ENCODE data around the gene CADPS2.

Gene CADPS2

DNA sequence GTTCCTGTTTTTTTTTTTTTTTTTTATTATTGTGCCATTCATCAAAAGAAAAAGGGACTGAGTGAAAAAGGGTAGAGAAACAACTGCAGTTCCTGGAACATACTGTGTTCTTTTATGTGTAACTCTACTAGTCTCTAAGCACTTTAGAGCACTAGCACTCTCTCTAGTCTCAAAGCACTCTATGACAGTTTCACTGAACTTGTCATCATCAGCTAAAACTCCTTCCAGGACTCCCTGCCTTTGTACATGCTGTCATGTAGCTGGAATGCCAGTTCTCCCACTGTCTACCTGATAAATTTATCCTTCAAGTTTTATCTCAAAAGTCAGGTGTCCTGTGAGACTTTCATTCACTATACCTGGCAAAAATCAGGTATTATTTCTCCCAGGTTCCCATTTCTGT, 333.5 kb downstream of the CADPS2 start:
- no peak for DNase-seq (ENCODE audit: low read depth, low spot score)
- H3K27ac ChIP-seq = no peak overlapping the region

DNA sequence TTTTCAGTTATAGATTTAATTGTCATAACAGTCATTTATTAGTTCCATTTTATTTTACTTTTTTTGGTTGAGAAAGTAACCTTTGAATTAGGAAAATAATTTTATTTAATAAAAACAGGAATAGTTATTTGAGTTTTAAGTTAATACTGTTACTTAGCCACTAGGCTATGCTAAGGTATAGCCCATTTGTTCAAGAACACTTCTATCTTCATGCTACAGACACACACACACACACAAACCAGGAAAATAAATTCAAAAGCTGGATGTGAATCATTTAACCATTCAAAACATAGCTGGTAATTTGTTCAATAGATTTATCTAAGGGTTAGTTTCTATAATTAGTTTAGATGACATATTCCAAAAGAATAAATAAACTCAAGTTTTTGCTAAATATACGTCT, 335.7 kb downstream of the CADPS2 start:
- DNase-seq (ENCODE audit: low read depth, low spot score) = no peak

DNA sequence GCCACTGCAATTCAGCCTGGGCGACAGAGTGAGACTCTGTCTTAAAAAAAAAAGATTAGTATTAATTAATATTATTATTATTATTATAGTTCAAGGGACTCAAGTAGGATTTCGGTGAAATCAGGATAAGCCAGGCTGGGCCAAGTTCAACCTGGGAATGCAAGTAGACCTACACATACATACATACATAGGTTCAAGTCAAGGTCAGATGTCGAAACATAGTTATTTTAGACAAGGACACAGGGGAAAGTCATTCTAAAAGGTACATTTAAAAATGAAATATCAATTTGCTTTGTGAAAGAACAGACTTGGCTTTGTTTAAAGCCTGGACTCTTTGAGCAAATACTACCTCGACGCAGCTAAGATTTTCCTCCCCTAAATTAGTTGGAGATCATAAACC, 336.7 kb downstream of the CADPS2 start:
- H3K27ac ChIP-seq = no peak overlapping the region
- DNase-seq (ENCODE audit: low read depth, low spot score) = no peak

More for the DNA sequence above, 335.7 kb downstream of the CADPS2 start:
- H3K27ac ChIP-seq = no peak overlapping the region

DNA sequence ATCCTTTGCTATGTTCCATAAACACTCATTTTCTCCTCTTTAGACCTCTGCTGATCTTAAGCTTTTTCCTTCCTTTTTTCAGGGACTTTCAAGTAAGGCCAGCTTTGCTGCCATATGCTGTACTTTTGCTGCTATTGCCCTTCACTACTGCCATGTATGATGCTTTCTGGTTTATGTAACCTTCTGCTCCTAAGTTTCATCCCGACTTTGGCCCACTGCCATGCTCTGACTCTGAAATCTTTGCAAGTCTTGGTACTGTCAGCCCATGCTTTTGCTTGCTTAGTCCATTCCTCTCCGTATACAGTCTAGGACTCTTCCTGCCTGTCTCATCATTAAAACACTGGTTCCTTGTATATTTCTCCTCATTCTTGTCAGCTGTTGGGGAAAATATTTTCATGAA, 339.8 kb downstream of the CADPS2 start:
- H3K27ac ChIP-seq = no peak overlapping the region
- no peak for DNase-seq (ENCODE audit: low read depth, low spot score)

DNA sequence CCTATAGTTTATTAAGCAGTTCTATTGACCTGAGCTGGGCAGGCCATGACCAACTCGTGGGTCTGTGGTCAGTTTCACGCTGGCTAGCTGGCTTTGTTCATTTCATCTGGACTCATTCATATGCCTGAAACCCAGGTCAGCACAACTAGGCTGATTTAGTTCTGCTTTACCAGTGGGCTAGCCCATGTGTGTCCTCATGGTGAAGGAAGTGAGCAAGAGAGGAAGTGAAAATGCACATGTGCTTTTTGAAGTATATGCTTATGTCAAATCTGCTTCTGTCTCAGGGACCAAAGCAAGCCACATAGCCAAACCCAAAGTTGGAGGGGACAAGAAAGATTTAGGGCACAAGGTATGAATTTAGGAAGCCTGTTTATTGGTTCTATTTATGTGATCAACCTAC, 341.8 kb downstream of the CADPS2 start:
- H3K27ac ChIP-seq = no peak overlapping the region
- no peak for DNase-seq (ENCODE audit: low read depth, low spot score)

DNA sequence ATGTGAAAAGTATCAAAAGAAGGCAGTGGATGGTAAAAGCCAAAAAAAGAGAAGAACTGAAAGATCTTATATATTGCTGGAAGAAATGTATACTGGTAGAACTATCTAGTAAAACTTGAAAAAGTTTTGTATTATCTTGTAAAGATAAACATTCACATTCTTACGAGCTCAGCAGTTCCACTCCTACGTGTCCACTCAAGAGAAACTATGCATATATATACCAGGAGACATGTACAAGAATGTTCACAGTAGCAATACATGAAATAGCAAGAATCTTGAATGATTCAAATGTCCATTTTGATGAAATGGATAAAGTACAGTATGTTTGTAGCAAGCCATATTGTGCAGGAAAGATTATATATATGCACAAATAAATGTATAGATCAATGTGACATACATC, 342.4 kb downstream of the CADPS2 start:
- H3K27ac ChIP-seq = no peak overlapping the region

DNA sequence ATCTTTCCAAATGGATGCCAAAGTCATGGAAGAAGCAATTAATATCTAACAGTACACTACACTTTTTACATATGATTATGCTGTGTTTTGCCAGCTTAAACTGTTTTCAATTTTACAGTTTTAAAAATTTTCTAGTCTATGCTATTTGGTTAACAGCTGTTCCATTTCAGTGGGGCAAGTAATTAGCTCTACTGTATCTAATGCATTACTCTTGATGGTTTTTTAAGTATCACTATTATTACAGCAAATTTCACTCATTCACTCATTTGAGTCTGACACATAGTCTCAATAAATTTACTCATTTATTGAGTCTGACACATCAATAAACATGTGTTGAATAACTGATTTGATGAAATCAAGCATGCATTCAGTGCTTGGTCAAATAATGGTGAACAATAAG, 343.1 kb downstream of the CADPS2 start:
- DNase-seq (ENCODE audit: low read depth, low spot score) = no peak
- H3K27ac ChIP-seq = no peak overlapping the region

More for the DNA sequence above, 342.4 kb downstream of the CADPS2 start:
- DNase-seq (ENCODE audit: low read depth, low spot score) = no peak

DNA sequence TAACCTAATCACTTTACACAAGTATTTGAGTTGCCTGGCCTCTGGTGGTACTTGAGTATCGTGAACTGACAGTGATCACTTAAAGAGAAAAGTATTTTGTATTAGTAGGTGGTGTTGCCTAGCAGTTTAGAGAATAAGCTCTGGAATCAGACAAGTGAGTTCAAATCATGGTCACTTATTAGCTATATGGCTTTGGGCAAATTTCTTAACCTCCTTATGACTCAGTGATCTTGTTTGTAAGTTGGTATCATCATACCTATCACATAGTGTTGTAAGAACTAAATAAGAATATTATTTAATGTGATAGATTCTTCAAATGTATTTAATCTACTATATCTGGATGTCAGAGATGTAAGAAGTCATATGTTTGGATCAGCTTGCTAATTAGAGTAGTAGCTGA, 351.2 kb downstream of the CADPS2 start:
- DNase-seq (ENCODE audit: low read depth, low spot score) = peak; percentile 31

DNA sequence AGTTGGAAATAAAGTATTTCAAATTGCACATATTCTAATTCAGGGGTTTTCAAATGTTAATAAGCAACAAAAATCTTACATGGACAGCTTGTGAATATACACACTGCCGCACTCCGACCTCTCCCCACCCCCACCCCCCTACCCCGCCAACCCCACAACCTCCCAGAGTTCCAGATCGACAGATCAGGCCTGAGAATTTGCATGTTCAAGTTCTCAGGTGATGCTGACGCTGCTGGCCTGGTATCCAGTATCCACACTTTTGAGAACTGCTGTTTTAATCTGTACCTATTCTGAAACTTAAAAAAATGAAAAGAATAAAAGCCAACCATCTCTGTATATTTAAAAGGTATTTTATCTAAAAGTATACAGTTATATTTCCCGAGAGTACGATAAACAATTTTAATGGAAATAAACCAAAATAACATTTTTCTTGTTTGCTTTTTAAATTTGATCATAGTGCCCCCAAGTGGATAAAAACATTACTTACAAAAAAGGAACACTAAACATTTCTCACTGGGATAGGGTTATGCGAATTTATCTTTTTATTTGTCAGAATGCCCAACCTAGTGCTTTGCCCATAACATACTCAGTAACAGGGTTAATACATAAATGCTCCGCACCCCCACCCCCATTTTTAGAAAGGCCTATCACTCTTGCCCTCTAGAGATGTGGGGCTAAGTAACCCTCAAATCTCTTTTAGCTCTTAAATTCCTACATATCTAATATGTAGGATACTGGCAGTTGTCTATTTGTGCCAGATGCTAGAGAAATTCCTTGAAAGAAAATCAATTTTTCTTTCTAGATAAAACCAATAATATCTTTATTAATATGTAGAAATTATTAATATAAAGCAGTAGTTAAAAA, 353.6 kb downstream of the CADPS2 start:
- no peak overlapping the region for H3K27ac ChIP-seq
- DNase-seq (ENCODE audit: low read depth, low spot score) = no peak

More for the DNA sequence above, 351.2 kb downstream of the CADPS2 start:
- no peak overlapping the region for H3K27ac ChIP-seq

DNA sequence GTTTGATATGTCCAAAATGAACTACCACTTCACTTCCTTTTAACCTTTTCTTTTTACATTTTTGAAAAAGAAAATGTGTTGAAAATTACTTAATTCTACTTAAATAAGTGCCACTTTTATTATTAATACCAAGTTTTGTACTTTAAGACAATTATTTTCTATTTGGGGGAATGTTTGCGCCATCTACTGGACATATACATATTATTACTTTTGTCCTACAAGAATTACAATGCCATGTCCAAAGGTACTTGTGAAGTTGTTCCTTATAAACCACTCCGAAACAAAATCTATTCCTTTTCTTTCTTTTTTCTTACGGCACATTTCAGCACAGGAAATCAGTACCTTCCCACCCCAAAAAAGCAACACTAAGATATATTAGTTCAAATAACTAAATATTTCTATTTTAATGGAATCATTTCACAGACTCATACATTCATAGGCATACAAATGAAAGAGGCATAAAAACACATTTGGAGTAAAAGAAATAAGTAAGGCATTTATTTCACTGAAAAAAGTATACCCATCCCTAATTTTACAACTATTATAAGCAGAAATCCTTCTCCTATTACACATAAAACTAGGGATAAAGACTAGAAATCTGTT, 357.3 kb downstream of the CADPS2 start:
- no peak overlapping the region for H3K27ac ChIP-seq
- DNase-seq (ENCODE audit: low read depth, low spot score) = no peak

DNA sequence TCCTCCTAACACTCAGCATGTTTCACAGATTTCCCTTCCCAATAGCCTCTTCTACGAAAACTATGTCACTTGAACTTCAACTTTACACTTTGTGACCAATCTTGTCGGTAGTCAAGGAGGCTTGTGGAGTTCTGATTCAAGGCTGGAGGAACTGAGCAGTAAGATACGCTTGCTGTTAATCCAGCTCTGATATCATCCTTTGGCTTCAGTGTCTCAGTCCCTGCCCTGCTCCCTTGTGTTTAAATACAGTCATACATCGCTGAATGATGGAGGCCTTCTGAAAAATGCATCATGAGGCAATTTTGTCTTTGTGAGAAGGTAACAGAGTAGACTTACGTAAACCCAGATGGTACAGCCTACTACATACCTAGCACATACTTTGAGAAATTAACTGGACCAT, 360.9 kb downstream of the CADPS2 start:
- H3K27ac ChIP-seq = no peak overlapping the region
- no peak for DNase-seq (ENCODE audit: low read depth, low spot score)

DNA sequence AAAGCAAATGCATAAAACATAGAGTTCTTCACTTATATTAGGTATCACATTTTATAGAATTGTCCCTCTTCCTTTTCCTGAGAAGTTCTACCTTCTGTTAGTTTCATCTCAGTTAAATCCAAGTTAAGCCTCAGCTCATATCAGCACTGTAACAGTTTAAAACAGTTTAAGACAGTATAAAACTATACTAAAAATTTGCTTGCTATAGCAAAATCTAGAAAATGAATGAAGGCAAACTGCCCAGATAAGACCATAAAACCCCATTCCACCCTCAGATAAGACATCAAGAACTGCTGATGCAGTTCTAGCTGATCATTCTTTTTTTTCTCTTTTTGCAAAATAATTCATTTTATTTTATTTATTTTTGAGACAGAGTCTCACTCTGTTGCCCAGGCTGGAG, 364.5 kb downstream of the CADPS2 start:
- DNase-seq (ENCODE audit: low read depth, low spot score) = no peak
- no peak overlapping the region for H3K27ac ChIP-seq

DNA sequence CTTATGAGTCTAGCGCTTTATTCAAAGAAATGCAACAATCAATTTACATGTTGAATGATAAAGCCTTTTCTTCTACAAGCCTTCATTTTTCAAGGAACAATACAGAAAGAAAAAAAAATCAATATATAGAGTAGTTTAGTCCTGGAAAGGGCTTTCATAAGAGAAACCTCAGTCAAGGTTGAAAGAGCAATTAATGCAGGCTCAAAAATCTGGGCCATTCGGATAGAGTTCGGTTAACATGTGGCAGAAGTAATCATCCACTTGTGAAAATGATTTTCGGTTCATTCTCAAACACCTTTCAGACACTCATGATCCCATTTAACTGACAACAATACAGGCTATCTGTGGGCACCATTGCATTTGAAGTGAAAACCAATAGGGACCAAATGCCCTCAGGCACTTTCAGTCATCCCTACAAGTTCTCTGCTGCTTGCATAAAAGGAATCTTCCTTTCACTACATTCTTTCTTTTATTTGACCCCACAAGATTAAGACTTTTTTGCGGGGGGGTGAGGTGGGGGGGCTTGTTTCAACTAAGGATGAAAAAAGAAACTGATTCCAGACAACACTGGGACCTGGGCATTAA, 365.2 kb downstream of the CADPS2 start:
- H3K27ac ChIP-seq = no peak overlapping the region
- DNase-seq (ENCODE audit: low read depth, low spot score) = no peak

DNA sequence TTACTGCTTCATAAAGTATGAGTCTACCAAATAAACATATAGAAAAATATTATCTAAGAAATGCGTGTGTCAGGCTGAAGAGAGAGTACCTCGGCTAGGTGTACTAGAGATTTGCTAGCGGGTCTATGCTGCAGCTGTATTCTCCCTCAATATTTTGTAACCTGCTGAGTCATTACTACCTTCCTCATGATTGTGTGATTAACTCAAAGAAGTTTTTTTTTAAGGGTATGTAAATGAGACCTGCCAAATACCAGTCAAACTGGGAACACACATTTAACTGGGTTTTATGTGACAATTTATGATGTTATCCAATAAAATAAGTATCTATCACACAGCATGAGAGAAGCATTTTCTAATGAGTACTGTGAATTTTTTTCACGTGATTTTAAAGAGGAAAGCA, 367.8 kb downstream of the CADPS2 start:
- H3K27ac ChIP-seq = no peak overlapping the region
- peak; percentile 6 for DNase-seq (ENCODE audit: low read depth, low spot score)

DNA sequence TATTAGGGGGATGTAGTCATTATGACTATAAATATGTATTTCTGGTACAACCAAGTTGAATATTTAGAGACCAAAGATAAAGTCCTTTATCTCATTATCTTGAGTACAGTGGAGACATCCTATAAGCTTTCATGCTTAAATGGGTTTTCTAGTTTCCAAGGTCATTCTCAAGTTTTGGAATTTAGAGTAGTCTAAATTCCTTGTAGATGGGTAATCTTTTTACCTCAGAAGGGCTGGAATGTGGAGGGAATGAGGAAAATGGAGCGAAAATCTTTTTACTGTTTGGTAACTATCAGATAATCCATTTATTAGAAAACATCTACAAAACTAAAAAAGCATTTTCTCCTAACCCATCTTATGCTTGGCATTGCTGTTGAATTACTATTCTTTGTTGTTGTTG, 368.7 kb downstream of the CADPS2 start:
- no peak overlapping the region for H3K27ac ChIP-seq
- no peak for DNase-seq (ENCODE audit: low read depth, low spot score)

DNA sequence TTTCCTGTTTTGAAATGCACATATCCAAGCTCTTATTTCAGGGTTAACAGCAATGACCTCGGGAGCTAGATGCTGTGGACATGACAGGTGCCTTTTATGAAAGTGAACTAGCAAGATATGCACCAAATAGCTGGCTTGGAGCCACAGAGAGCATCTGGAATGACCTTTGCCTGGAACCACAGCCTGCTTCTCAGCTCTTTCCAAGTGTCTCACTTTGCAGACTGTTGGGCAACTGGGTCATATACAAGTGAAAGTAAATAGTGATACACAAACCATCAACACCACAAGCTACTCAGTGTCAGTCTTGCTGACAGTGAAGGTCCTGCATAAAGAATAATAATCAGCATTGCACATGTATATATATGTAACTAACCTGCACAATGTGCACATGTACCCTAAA, 370.9 kb downstream of the CADPS2 start:
- no peak overlapping the region for H3K27ac ChIP-seq
- DNase-seq (ENCODE audit: low read depth, low spot score) = no peak

DNA sequence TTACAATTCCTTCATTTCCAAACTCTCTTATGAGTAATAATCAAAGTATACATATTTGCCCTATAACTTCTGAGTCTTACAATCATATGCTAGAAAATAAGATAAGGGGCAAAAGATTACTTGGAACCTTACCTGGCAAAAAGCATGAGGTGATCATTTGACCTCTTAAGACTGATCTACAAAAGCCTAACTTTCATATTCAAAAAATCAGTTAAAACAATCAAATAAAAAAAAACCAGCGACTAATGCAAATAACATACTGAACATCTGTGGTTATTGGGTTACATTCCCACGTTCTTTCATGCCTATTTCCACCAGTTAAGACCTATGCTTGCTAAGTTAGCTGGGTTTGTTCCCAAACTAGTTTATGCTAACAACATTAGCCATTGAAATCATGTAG, 375.0 kb downstream of the CADPS2 start:
- H3K27ac ChIP-seq = no peak overlapping the region
- DNase-seq (ENCODE audit: low read depth, low spot score) = no peak

DNA sequence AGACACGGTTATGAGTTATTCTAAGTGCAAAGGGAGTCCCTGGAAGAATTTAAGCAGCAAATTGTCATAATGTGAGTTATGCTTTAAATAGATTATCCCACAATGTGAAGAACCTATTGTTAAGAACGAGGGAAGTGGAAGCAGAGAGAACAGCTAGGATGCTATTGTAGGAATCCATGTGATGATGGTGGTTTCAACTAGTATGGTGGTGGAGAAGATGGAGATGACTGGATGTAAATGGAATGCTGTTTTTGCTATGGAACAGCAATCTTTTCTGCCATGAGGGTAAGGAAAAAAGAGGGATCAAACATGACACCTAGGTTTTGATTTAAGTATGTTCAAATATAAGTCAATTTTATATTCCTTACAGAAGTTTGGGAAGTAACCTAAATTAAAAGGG, 378.7 kb downstream of the CADPS2 start:
- no peak for DNase-seq (ENCODE audit: low read depth, low spot score)
- no peak overlapping the region for H3K27ac ChIP-seq

DNA sequence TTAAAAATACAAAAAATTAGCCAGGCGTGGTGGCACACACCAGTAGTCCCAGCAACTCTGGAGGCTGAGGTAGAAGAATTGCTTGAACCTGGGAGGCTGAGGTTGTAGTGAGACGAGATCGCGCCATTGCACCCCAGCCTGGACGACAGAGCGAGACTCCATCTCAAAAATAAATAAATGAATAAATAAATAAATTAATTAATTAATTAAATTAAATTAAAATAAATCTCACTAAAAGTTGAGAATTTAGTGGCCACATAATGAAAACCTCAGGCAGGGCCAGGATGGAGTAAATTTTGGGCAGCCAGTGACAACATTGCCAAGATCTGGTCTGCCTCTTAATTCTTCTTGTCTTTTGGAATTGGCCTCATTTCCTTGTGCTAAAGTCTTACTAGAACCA, 394.3 kb downstream of the CADPS2 start:
- no peak overlapping the region for H3K27ac ChIP-seq
- DNase-seq (ENCODE audit: low read depth, low spot score) = no peak

DNA sequence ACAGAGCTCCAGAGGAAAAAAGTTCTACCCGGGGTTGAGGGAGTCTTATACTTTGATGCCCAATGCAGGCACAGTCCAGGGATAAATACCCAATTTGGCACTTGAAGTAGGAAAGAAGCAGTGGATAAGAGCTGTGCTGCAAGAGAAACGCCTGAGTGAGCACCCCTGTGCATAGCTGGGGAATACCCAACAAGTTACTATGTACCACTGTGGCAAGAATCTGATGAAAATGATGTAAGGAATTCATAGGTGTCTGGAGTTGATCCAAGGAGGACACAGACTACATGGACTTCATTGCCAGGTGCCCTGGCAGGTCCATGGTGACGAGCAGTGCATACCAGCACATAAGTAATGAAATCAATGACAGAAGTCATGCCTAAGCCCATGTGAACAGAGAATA, 398.0 kb downstream of the CADPS2 start:
- DNase-seq (ENCODE audit: low read depth, low spot score) = no peak
- H3K27ac ChIP-seq = no peak overlapping the region

DNA sequence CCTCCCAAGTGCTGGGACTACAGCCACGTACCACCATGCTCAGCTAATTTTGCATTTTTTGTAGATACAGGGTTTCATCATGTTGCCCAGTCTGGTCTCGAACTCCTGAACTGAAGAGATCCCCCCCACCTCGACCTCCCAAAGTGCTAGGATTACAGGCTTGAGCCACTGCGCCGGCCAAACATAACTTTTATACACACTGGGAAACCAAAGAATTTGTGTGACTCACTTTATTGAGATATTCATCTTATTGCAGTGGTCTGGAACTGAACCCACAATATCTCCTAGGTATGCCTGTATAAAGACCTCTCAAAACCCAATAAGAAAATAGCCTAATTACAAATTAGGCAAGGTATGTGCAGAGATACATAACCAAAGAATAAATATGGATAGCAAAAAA, 399.1 kb downstream of the CADPS2 start:
- H3K27ac ChIP-seq = no peak overlapping the region
- no peak for DNase-seq (ENCODE audit: low read depth, low spot score)

DNA sequence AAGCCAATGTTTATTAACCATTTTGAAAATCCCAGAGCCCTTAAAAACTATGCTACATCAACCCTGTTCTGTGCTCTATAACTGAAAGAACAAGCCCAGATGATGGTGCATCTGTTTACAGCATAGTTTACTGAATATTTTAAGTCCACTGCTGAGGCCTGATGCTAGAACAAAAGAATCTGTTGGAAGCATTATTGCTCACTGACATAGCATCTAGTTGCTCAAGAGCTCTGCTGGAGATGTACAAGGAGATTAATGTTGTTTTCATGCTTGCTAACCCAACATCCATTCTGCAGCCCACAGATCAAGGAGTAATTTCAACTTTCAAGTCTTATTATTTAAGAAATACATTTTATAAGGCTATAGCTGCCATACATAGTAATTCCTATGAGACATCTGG, 400.4 kb downstream of the CADPS2 start:
- DNase-seq (ENCODE audit: low read depth, low spot score) = no peak
- no peak overlapping the region for H3K27ac ChIP-seq
